Neuronal stem cell (in vitro differentiated cells): ENCODE results near the gene NOP56.

ENCODE experiments used
- DNase-seq: peaks from one replicate; pipeline ENCODE4 v3.0.0-alpha.2; 2013; ENCODE audit warnings: low spot score
- H2AFZ ChIP-seq: one replicate; pipeline ENCODE4 v1.6.1; 2013; ENCODE audit warnings: mild to moderate bottlenecking, low read length, inconsistent platforms
- H2AK5ac ChIP-seq: 2 replicates; pipeline ENCODE4 v1.6.1; 2013; ENCODE audit warnings: low read depth, mild to moderate bottlenecking, inconsistent platforms, low read length, moderate library complexity, mixed read lengths
- H2BK120ac ChIP-seq: 2 replicates; pipeline ENCODE4 v1.6.1; 2013; ENCODE audit warnings: low read depth, mild to moderate bottlenecking, inconsistent platforms, low read length, moderate library complexity, mixed read lengths
- H2BK12ac ChIP-seq: one replicate; pipeline ENCODE4 v1.6.1; 2013; ENCODE audit warnings: low read length, inconsistent platforms
- H2BK15ac ChIP-seq: 2 replicates; pipeline ENCODE4 v1.6.1; 2013; ENCODE audit warnings: mild to moderate bottlenecking, low read length, inconsistent platforms, mixed read lengths
- H2BK5ac ChIP-seq: one replicate; pipeline ENCODE4 v1.6.1; 2013; ENCODE audit warnings: inconsistent platforms, mild to moderate bottlenecking, low read length, moderate library complexity
- H3K14ac ChIP-seq: one replicate; pipeline ENCODE4 v1.6.1; 2013; ENCODE audit warnings: low read length, inconsistent platforms
- H3K18ac ChIP-seq: 2 replicates; pipeline ENCODE4 v1.6.1; 2013; ENCODE audit warnings: low read length, inconsistent platforms
- H3K23ac ChIP-seq: 2 replicates; pipeline ENCODE4 v1.6.1; 2013; ENCODE audit warnings: low read depth, mild to moderate bottlenecking, mixed read lengths, low read length, inconsistent platforms; ENCODE audit not compliant: poor library complexity
- H3K27ac ChIP-seq: replicated peaks from 3 replicates; pipeline ENCODE4 v1.5.1; 2013; ENCODE audit warnings: low read length, inconsistent platforms
- H3K27me3 ChIP-seq, 3 experiments: 2 replicates each; pipeline ENCODE4 v1.6.1; 2013; ENCODE audit warnings: low read length in 3 of 3, mild to moderate bottlenecking in 2 of 3, inconsistent platforms in 1 of 3, low read depth in 1 of 3, mixed read lengths in 1 of 3, moderate library complexity in 1 of 3; ENCODE audit not compliant: control insufficient read depth in 3 of 3, insufficient read depth in 3 of 3
- H3K36me3 ChIP-seq, 2 donors: replicated peaks in 1 of 2; 2 replicates each; pipeline ENCODE4 v1.6.1; 2013; ENCODE audit warnings: low read length in 2 of 2; ENCODE audit not compliant: control insufficient read depth in 2 of 2, insufficient read depth in 2 of 2
- H3K4ac ChIP-seq: 2 replicates; pipeline ENCODE4 v1.6.1; 2013; ENCODE audit warnings: inconsistent platforms, mild to moderate bottlenecking, low read length, moderate library complexity
- H3K4me1 ChIP-seq, 2 donors: 1 replicate in 1 of 2; 2 replicates in 1 of 2; pipeline ENCODE4 v1.6.1; 2013; ENCODE audit warnings: low read length in 2 of 2, low read depth in 1 of 2; ENCODE audit not compliant: control insufficient read depth in 2 of 2, insufficient read depth in 1 of 2
- H3K4me2 ChIP-seq: one replicate; pipeline ENCODE4 v1.6.1; 2013; ENCODE audit warnings: mild to moderate bottlenecking, low read length, inconsistent platforms; ENCODE audit not compliant: insufficient read depth, poor library complexity, severe bottlenecking
- H3K4me3 ChIP-seq, 2 donors: 2 replicates each; pipeline ENCODE4 v1.5.1; 2013; ENCODE audit warnings: low read length in 2 of 2, mild to moderate bottlenecking in 2 of 2, inconsistent platforms in 1 of 2, moderate library complexity in 1 of 2
- H3K79me1 ChIP-seq: one replicate; pipeline ENCODE4 v1.6.1; 2013; ENCODE audit warnings: low read depth, mild to moderate bottlenecking, inconsistent platforms, low read length, moderate library complexity
- H3K9ac ChIP-seq: one replicate; pipeline ENCODE4 v1.6.1; 2013; ENCODE audit warnings: mild to moderate bottlenecking, low read depth, low read length, inconsistent platforms; ENCODE audit not compliant: poor library complexity
- H3K9me3 ChIP-seq, 2 donors: replicated peaks in 1 of 2; 2 replicates each; pipeline versions ENCODE3 to v1.6.1; 2013; ENCODE audit warnings: low read length in 2 of 2, mild to moderate bottlenecking in 2 of 2, inconsistent platforms in 1 of 2, low read depth in 1 of 2, mixed read lengths in 1 of 2, moderate library complexity in 1 of 2; ENCODE audit not compliant: control insufficient read depth in 2 of 2, insufficient read depth in 1 of 2
- H4K8ac ChIP-seq: one replicate; pipeline ENCODE4 v1.6.1; 2013; ENCODE audit warnings: low read depth, mild to moderate bottlenecking, inconsistent platforms, low read length, moderate library complexity
- H4K91ac ChIP-seq: one replicate; pipeline ENCODE4 v1.6.1; 2013; ENCODE audit warnings: low read length, low read depth, mild to moderate bottlenecking, inconsistent platforms; ENCODE audit not compliant: poor library complexity
- WGBS, 2 donors: extraction: QIAGEN DNeasy Blood & Tissue Kit; methylation state at CpG; one replicate each; pipeline ENCODE4 v1.1.7; 2013; ENCODE audit warnings: missing lambda C conversion rate in 2 of 2, mixed read lengths in 1 of 2; ENCODE audit not compliant: insufficient read length in 2 of 2, insufficient replicate concordance in 1 of 2; ENCODE audit errors: extremely low coverage in 2 of 2; 5-methylcytosine and 5-hydroxymethylcytosine counted together

NOP56 gene

DNA sequence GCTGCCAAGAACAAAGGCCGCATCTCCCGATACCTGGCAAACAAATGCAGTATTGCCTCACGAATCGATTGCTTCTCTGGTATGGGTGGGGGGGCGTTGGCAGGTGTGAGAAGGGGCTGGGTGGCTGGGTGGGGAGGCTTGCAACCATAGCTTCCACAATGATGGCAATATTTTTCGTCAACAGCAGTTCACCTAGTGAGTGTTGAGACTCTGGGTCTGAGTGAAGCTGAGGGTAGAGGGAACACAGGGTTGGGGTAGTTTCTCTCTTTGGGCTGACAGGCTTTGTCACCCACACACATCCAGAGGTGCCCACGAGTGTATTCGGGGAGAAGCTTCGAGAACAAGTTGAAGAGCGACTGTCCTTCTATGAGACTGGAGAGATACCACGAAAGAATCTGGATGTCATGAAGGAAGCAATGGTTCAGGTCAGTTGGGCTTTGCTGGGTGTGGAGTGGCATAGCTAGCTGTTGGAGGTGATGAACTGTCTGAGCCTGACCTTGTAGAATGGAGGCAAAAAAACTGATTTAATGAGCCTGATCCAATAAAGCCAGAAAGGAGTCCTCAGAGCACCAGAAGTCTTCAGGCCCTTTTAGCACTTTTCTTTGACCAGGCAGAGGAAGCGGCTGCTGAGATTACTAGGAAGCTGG, 4.2 kb downstream of the NOP56 start:
- Histone ChIP-seq H3K27ac (no peak overlapping the region), H3K4ac (no peak overlapping the region), H3K36me3 (peaks cover 61 to 84% of the 10 kb centered on the region in 2 donors), H2BK12ac (no peak overlapping the region), H3K14ac (no peak overlapping the region), H2BK15ac (no peak overlapping the region), H3K9me3 (no peaks in the 10 kb centered on the region), H3K79me1 (peaks cover 12% of the 10 kb centered on the region), H3K27me3 (no peaks in the 10 kb centered on the region), H3K4me1 (peaks cover 7 to 13% of the 10 kb centered on the region in 2 donors), H2AK5ac (no peak overlapping the region), H3K4me3 (no peak overlapping the region), H3K9ac (no peak overlapping the region), H4K91ac (no peak overlapping the region), H2BK5ac (no peak overlapping the region), H2BK120ac (no peak overlapping the region), H3K18ac (no peak overlapping the region), H4K8ac (no peak overlapping the region), H3K4me2 (no peak overlapping the region), H3K23ac (no peak overlapping the region), H2AFZ (no peak overlapping the region)
- WGBS, 2 donors, result no CpG with 5 or more reads among the region's 12 CpGs
- DNase-seq, result no peak

DNA sequence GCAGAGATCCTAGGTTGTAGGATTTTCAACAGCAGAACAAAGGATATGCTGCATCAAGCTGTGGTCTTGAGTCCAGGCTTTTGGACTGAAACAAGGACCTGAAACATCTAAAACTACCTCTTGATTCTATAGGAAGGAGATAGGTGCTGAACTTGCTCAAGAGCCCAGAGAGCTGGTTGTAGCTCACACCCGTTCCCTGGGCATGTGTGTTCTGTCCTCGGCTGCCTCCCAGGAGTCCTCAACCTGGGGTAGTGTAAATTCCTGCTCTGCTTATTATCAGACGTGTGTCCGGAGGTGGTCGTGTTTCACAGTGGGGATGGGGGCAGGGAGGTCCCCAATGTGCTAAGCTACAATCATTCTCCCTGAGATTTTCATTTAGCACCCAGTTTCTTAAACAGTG, 4.8 kb downstream of the NOP56 start:
- no peaks in the 10 kb centered on the region for H3K9me3 ChIP-seq
- no peak overlapping the region for H2AK5ac ChIP-seq
- peaks cover 12% of the 10 kb centered on the region for H3K79me1 ChIP-seq
- H3K4me1 ChIP-seq, result peaks cover 7 to 13% of the 10 kb centered on the region in 2 donors
- no peak overlapping the region for H3K23ac ChIP-seq
- H3K27me3 ChIP-seq, result no peaks in the 10 kb centered on the region
- no peak overlapping the region for H2BK5ac ChIP-seq
- H3K4ac ChIP-seq, result no peak overlapping the region
- no peak overlapping the region for H2BK12ac ChIP-seq
- H3K18ac ChIP-seq, result no peak overlapping the region
- peaks cover 66 to 91% of the 10 kb centered on the region in 2 donors for H3K36me3 ChIP-seq
- no CpG with 5 or more reads among the region's 5 CpGs for WGBS, 2 donors
- no peak overlapping the region for H3K4me2 ChIP-seq
- no peak for DNase-seq
- H2BK15ac ChIP-seq, result no peak overlapping the region
- H3K27ac ChIP-seq, result no peak overlapping the region
- H3K14ac ChIP-seq, result no peak overlapping the region
- no peak overlapping the region for H2AFZ ChIP-seq
- H4K91ac ChIP-seq, result no peak overlapping the region
- H3K4me3 ChIP-seq, result no peak overlapping the region
- no peak overlapping the region for H3K9ac ChIP-seq
- no peak overlapping the region for H4K8ac ChIP-seq
- H2BK120ac ChIP-seq, result no peak overlapping the region

DNA sequence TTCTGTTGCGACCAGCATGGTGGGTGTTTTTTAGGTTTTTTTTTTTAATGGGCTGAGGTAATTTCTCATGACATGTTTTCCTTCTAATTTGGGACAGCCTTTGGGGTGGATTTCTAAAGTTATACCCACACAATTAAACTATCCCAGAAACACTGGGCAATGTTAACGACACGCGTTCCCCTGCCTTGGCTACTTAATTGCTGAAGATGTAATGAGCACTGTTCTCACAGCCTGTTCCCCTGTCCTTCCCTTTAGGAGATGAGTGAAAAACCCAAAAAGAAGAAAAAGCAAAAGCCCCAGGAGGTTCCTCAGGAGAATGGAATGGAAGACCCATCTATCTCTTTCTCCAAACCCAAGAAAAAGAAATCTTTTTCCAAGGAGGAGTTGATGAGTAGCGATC, 5.2 kb downstream of the NOP56 start:
- H2AK5ac ChIP-seq, result no peak overlapping the region
- peaks cover 67 to 93% of the 10 kb centered on the region in 2 donors for H3K36me3 ChIP-seq
- H4K8ac ChIP-seq, result no peak overlapping the region
- H3K4me2 ChIP-seq, result no peak overlapping the region
- H3K18ac ChIP-seq, result no peak overlapping the region
- no peak overlapping the region for H2BK12ac ChIP-seq
- H3K9ac ChIP-seq, result no peak overlapping the region
- H2AFZ ChIP-seq, result no peak overlapping the region
- H2BK15ac ChIP-seq, result no peak overlapping the region
- H3K23ac ChIP-seq, result no peak overlapping the region
- no CpG with 5 or more reads among the region's 5 CpGs for WGBS, 2 donors
- no peak for DNase-seq
- H2BK120ac ChIP-seq, result no peak overlapping the region
- H3K4me3 ChIP-seq, result no peak overlapping the region
- H3K9me3 ChIP-seq, result no peaks in the 10 kb centered on the region
- no peak overlapping the region for H2BK5ac ChIP-seq
- H3K27me3 ChIP-seq, result no peaks in the 10 kb centered on the region
- H4K91ac ChIP-seq, result no peak overlapping the region
- no peak overlapping the region for H3K4ac ChIP-seq
- no peak overlapping the region for H3K27ac ChIP-seq
- peaks cover 7 to 13% of the 10 kb centered on the region in 2 donors for H3K4me1 ChIP-seq
- peaks cover 10% of the 10 kb centered on the region for H3K79me1 ChIP-seq
- H3K14ac ChIP-seq, result no peak overlapping the region

DNA sequence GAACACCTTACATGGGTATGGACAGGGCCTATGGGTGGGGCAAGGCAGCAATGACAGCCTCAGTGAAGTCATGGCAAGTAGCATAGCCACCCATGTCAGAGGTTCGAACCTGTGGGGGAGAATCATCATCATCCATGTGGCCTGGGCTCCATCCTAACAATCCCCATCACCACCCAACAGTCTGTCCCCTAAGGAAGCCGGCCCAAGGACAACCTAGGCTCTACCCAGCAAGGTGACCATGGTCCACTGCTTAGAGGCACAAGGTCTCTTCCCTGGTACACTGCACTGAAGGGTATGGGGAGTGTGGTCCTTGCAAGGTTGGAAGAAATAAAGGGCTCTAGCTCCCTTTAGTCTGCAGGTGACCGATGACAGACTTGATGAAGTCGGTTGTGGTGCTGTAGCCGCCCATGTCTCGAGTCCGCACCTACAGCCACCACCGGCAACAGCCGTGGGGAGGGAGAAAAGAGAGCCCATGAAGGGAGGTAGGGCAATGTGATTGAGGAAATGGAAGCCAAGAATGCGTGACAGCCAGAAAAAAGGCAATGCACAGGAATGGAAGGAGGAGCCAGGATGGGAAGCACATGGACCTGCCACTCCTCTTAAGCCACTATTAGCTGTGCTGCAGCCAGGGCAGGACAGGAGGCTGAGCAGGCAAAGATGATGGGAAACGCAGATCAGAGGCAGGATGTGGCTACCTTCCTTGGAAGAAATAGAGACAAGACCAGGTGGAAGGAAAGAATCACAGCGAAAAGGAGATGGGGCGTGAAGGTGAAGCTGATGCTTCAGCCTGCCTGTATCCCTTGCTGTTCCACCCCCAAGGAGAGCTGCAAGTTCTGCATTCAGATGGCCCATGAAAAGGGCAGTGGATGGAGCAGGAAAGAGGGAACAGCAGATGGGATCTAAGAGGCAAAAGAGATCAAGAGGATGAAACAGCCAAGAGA, 6.3 kb downstream of the NOP56 start:
- Histone ChIP-seq H2AK5ac (no peak overlapping the region), H4K91ac (no peak overlapping the region), H3K27me3 (no peaks in the 10 kb centered on the region), H3K36me3 (peaks cover 70 to 86% of the 10 kb centered on the region in 2 donors), H3K4ac (no peak overlapping the region), H3K9ac (no peak overlapping the region), H3K4me3 (no peak overlapping the region), H3K18ac (no peak overlapping the region), H2BK12ac (no peak overlapping the region), H3K23ac (no peak overlapping the region), H2AFZ (no peak overlapping the region), H3K4me2 (no peak overlapping the region), H2BK15ac (no peak overlapping the region), H3K14ac (no peak overlapping the region), H3K79me1 (peaks cover 11% of the 10 kb centered on the region), H2BK5ac (no peak overlapping the region), H4K8ac (no peak overlapping the region), H3K27ac (no peak overlapping the region), H3K4me1 (peaks cover 12% of the 10 kb centered on the region in 2 donors), H3K9me3 (no peaks in the 10 kb centered on the region), H2BK120ac (no peak overlapping the region)
- no peak for DNase-seq
- no CpG with 5 or more reads among the region's 13 CpGs for WGBS, 2 donors
